Stimulated activated CD4-positive, alpha-beta T cell treated with anti-CD3 and anti-CD28 coated beads, Interleukin-15, amount 100 ng/mL, for 1 hour (primary cell): ENCODE measurements around the gene ZNF302.
A peak's percentile ranks its signal among the peaks of the same experiment; 100 is the strongest.
"Not testable (repeated sequence)": the region's sequence is repeated elsewhere in the genome, so short reads cannot be mapped to it uniquely, and the experiment has no call there.

ENCODE experiments used
- DNase-seq, 2 donors: peaks; one replicate each; pipeline ENCODE4 v3.0.0-alpha.2; 2020; ENCODE audit warnings: low read depth in 1 of 2, low spot score in 1 of 2

Gene ZNF302

GRCh38 chr19:34677386-34678084 lies at the start of gene ZNF302:
Gene ZNF302, plus strand, starts transcription at chr19:34677678. Its CDS starts 1,127 bp downstream, at chr19:34678805.
- peak; percentile 84 to 89 for DNase-seq

DNA sequence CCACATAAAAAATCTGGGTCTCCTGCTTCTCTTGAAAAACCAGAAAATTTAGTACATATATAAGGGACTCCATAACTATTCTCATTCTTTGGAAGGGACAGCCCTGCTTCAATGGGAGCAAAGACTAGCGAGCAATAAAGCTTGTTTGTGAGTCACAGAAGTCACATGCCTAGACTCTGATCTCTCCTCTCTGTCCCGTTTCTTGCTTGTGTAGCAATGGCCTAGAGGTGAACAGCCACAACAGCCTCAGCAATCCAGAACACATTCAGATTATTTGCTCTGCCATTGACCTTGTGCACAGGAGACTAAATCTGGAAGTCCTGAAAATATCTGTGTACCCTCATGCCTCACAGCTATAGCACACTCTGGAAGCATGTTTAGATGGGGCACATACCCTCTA lies 43.7 kb upstream of the ZNF302 start:
- no peak for DNase-seq

GRCh38 chr19:34639491-34640085 lies 37.9 kb upstream of the ZNF302 start:
- DNase-seq = peak in 1 of 2 donors; percentile 15

DNA sequence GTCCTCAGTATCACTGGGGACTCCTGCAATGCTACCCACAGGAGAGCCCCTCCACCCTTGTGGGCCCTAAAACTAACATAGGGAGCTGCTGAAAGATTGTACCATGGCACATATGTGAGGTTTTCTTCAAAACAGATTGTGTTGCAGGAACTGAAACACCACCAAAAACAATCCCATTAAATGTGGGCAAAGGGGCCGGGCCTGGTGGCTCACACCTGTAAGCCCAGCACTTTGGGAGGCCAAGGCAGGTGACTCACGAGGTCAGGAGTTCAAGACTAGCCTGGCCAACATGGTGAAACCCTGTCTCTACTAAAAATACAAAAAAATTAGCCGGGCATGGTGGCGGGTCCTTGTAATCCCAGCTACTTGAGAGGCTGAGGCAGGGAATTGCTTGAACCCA lies 35.2 kb upstream of the ZNF302 start:
- DNase-seq = no peak

DNA sequence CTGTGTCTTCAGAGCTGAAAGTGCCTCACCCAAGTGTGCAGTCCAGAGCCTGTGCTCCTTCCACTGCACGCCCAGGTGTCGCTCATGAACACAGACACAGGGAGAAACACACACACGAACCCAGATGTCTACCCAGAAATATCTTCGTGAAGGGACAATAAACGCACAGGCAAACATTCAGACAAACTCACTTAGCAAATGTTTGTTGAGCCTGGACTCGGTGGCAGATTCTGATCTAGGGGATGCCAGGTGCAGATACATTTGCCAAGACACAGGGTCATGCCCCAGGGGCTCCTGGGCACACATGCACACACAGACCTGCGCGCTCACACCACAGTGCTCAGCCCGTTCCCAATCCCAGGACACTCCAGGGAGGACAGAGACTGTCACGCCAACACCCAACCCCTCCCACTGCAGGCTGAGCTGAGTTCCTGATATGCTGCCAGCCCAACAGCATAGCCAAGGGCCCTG lies 32.5 kb upstream of the ZNF302 start:
- DNase-seq = no peak

- DNase-seq = no peak
Measured at GRCh38 chr19:34645551-34645950, 31.9 kb upstream of the ZNF302 start.

GRCh38 chr19:34649886-34650543 lies 27.5 kb upstream of the ZNF302 start:
- DNase-seq = no peak

GRCh38 chr19:34651747-34652146 lies 25.7 kb upstream of the ZNF302 start:
- DNase-seq = no peak

GRCh38 chr19:34654796-34655195 lies 22.7 kb upstream of the ZNF302 start:
- no peak for DNase-seq

GRCh38 chr19:34655651-34656050 lies 21.8 kb upstream of the ZNF302 start:
- DNase-seq = no peak

- no peak for DNase-seq
Measured at GRCh38 chr19:34661357-34661756, 16.1 kb upstream of the ZNF302 start.

DNA sequence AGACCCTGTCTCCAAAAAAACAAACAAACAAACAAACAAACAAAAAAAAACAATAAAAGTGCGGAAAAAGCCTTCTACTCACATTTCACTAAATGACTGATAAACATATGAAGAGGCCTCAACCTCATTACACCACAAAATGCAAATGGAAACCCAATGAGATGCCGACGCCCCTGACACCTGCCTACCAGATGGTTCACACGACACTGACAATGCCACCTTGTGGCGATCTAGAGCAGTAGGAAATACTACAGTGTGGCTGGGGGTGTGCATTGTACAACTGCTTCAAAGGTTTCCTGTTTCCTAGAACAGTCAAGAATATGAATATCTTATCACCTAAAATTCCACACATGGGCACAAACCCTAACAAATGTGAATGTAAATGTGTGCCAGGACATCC lies 14.6 kb upstream of the ZNF302 start:
- DNase-seq = no peak

DNA sequence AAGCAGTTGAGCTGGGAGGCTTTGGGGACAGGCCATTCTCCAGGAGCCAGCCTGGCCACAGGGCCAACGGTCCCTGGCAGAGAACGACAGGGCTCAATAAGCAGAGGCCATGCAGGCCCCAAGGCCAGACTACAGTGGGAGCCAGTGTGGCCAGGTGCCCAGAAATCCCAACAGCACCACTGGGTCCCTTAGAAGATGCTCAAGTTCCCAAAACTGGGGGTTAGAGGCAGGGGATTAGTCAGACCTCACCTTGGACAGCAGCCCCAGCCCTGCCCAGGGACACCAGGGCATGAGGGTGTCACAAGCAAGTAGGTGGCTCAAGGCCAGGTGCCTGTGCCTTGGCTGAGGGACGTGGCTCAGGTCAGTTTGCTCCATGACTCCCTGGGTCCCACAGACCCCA lies 13.3 kb upstream of the ZNF302 start:
- DNase-seq = no peak

- DNase-seq = no peak
Measured at GRCh38 chr19:34664870-34665269, 12.6 kb upstream of the ZNF302 start.

- not testable (repeated sequence) for DNase-seq
Measured at GRCh38 chr19:34665275-34665674, 12.2 kb upstream of the ZNF302 start.

GRCh38 chr19:34666200-34666957 lies 11.1 kb upstream of the ZNF302 start:
- no peak for DNase-seq

GRCh38 chr19:34666958-34667265 lies 10.6 kb upstream of the ZNF302 start:
- no peak for DNase-seq

GRCh38 chr19:34667349-34668076 lies 10.0 kb upstream of the ZNF302 start:
- DNase-seq = no peak

- not testable (repeated sequence) for DNase-seq
Measured at GRCh38 chr19:34668077-34668689, 9.3 kb upstream of the ZNF302 start.

- not testable (repeated sequence) for DNase-seq
Measured at GRCh38 chr19:34668690-34669089, 8.8 kb upstream of the ZNF302 start.

DNA sequence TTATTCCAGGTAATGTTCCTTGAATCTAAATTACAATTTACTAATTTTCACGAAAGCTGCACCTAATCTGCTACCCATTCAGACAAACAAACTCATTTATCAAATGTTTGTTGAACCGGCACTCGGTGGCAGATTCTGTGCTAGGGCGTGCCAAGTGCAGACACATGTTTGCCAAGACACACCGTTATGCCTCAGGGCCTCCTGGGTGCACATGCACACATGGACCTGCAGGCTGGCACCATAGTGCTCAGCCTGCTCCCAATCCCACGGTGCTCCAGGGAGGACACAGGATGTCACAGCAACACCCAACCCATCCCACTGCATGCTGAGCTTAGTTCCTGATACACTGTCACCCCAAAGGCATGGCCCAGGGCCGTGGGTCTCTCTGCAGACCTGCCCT lies 8.2 kb upstream of the ZNF302 start:
- no peak for DNase-seq
